Stimulated activated CD4-positive, alpha-beta T cell treated with anti-CD3 and anti-CD28 coated beads, Interleukin-15, amount 100 ng/mL, for 48 hours (primary cell): ENCODE results near the gene RHOV.
"Not testable (repeated sequence)": the region's sequence is repeated elsewhere in the genome, so short reads cannot be mapped to it uniquely, and the experiment has no call there.

Experiments used
- DNase-seq, 2 donors: peaks; one replicate each; pipeline ENCODE4 v3.0.0-alpha.2; 2020; ENCODE audit warnings: low read depth in 2 of 2

RHOV gene

DNA sequence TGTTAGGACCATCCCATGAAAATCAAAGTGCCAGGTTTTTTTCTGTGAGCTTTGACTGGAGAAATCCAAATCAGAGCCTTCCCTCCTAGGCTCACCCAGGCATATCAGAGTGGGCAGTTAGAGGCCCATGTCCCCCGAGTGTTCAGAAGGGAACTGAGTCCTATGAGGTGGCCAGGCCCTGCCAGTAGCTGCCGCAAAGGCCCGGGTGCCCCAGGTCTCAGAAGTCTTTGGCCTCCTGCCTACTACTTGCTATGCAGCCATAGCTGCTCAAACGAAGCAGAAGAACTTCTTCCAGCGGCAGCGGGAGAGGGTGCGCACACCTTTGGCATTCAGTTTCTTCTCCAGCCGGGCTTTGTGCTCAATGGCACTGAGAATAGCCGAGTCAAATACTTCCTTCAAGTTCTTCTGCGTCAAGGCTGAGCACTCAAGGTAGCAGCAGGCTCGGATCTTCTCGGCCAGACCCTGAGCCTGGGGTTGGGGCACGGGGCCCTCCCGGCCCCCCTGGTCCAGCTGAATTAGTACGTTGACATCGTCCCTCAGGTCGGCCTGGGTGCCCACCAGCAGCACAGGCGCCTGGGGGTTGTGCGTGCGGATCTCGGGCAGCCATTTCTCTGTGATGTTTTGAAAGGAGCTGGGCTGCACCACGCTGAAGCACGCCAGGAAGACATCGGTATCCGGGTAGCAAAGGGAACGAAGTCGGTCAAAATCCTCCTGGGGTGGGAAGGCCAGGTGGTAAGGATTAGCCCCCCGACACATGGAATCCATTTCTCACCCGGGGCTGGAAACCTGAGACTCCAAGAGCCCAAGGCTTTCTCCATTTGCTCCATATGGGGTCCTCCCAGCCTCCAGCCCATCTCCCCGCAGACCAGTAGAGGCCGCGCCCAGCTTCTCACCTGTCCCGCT is 992 bp downstream of the RHOV start:
- no peak for DNase-seq

GRCh38 chr15:40871749-40872617 is 2.1 kb downstream of the RHOV start:
- DNase-seq, result peak in 1 of 2 donors; percentile 25

DNA sequence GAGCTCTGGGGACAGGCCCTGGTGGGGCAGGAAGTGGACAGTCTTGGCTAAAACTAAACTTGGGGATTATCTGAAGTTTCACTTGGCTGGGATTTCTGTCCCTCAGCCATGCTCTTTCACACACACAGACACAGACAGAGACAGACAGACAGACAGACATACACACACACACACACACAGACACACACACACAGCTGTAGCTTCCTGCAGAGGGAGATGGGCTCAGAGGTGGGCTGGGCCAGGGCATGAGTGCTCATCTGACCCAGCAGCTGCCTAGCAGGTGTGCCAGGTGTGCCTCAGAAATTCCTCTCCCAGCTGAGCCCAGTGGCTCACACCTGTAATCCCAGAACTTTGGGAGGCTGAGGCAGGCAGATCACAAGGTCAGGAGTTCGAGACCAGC is 3.3 kb downstream of the RHOV start:
- no peak for DNase-seq

DNA sequence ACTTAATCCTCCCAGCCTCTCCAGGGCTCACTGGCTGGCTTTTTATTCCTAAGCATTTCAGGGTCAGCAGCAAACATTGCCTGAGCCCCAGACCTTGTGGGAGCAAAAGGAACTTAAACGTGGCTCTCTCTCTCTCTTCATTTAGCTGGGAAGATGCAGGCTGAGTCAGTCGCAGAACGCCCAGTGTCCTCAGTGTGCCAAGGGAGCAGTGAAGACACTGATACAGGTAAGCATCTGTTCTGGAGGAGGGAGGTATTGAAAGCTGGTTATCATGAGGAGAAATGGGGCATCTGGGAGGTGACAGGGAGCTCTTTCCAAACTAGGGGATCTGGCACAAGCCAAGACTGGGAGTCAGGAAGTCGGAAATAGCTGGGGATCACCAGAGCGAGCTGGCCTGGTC is 4.3 kb downstream of the RHOV start:
- no peak for DNase-seq

GRCh38 chr15:40867199-40867598 is 6.8 kb downstream of the RHOV start:
- DNase-seq, result no peak

- no peak for DNase-seq
Observed at GRCh38 chr15:40863660-40864270, 10.3 kb downstream of the RHOV start.

- not testable (repeated sequence) for DNase-seq
Observed at GRCh38 chr15:40861147-40861546, 12.9 kb downstream of the RHOV start.

GRCh38 chr15:40859206-40859851 is 14.7 kb downstream of the RHOV start:
- DNase-seq, result peak; percentile 78 to 85

GRCh38 chr15:40858706-40859105 is 15.3 kb downstream of the RHOV start:
- no peak for DNase-seq

DNA sequence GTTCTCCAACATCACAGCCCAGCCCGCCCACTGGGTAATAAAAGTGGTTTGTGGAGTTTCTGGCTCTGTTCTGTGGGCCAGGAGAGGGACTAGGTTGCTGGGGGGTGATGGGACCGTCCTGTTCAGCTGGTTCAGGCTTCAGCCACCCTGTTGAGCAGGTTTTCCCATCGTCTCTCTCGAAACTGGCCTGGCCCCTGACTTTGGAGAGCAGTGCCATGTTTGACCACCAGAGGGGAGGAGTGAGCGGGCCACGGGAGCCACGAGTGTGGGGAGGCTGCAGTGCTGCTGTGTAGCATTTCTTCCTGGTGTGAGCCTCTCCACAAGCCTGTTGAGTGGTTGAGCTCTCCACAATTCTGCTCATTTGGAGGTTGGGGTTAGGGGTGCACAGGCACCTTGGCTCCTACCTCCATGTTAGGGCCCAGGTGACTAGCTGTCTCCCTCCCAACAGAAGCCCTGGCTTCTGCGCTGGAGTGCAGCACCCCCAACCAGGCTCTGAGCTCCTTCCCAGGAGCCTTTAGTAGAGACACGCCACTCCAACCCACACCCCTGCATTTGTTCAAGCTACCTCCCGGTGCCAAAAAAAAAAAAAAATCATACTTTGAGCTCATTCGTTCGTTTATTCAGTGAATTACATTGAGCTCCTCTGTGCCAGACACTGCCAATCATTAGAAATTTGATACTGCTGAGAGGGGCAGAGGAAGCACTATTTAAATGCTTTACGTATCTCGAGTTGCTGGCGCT is 16.3 kb downstream of the RHOV start:
- peak; percentile 60 to 73 for DNase-seq

DNA sequence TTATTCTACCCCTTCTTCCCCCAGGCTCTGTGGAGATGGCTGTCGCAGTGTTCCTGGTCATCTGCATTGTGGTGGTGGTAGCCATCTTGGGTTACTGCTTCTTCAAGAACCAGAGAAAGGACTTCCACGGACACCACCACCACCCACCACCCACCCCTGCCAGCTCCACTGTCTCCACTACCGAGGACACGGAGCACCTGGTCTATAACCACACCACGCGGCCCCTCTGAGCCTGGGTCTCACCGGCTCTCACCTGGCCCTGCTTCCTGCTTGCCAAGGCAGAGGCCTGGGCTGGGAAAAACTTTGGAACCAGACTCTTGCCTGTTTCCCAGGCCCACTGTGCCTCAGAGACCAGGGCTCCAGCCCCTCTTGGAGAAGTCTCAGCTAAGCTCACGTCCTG is 17.3 kb downstream of the RHOV start:
- no peak for DNase-seq

- DNase-seq, result no peak
Observed at GRCh38 chr15:40855706-40856234, 18.3 kb downstream of the RHOV start.

GRCh38 chr15:40854161-40854560 is 19.9 kb downstream of the RHOV start:
- no peak for DNase-seq

GRCh38 chr15:40853241-40853890 is 20.7 kb downstream of the RHOV start:
- no peak for DNase-seq

DNA sequence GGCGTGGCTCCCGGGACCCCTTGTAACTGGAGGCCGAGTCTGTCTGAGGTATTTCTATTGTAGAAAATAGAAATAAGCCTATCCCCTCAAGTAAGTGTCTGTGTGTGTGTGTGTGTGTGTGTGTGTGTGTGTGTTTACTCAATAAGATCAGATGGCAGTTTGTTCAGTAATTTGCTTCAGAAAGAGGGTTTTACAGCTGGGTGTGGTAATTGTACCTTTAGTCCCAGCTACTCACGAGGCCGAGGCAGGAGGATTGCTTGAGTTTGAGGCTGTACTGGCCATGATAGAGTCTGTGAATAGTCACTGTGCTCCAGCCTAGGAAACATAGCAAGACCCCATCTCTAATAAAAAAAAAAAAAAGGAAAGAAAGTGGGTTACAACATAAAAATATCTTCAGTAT is 21.5 kb downstream of the RHOV start:
- DNase-seq, result no peak

- no peak for DNase-seq
Observed at GRCh38 chr15:40850576-40851112, 23.4 kb downstream of the RHOV start.

GRCh38 chr15:40847223-40847961 is 26.6 kb downstream of the RHOV start:
- DNase-seq, result no peak

DNA sequence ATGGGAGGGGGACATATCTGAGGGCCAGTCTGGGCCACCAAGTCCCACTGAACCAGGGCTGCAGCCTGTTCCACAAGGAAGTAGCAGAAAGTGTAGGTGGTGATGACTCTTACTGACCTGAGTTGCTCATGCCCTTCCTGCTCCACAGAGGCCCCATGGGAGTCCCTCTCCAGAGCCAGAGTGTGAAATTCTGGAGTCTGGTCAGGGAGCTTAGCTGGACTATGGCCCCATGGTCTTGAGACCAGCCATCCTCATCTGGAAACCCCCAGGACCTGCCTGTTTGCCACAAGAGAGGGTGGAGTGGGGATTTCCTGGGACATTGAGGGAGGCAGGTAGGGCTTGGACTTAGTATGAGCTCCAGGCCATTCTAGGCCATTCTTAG is 27.2 kb downstream of the RHOV start:
- no peak for DNase-seq
